UCSD-AML1 (cell line): ENCODE data around the gene SPOCK3.
"Not testable (repeated sequence)": the region's sequence is repeated elsewhere in the genome, so short reads cannot be mapped to it uniquely, and the experiment has no call there.

ENCODE experiments used
- DNase-seq: peaks from one replicate; lab custom pipeline; 2025; ENCODE audit not compliant: unreplicated experiment; lab: John Stamatoyannopoulos, UW

Gene SPOCK3

GRCh38 chr4:166968219-166968618 lies 266.1 kb downstream of the SPOCK3 start:
- DNase-seq, result not testable (repeated sequence)

- no peak for DNase-seq
These were observed 268.7 kb downstream of the SPOCK3 start for GRCh38 chr4:166965562-166965961.

DNA sequence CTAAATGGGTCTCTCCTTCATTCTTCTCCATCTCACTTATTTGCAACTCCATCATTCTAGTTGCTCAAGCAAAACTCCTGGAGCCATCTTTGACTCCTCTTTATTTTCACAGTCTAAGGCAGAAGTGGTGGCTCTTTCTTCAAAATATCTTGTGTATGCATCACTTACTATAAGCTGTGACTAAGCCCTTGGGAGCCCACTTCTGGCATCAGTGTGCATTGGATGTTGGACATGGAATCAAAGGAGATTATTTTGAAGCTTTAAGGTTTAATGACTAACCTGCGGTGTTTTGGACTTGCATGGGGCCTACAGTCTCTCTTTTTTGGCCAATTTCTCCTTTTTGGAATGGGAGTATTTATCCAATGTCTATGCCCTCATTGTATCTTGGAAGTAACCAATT lies 276.8 kb downstream of the SPOCK3 start:
- DNase-seq, result no peak

- DNase-seq, result no peak
These were observed 277.8 kb downstream of the SPOCK3 start for GRCh38 chr4:166956484-166956883.

DNA sequence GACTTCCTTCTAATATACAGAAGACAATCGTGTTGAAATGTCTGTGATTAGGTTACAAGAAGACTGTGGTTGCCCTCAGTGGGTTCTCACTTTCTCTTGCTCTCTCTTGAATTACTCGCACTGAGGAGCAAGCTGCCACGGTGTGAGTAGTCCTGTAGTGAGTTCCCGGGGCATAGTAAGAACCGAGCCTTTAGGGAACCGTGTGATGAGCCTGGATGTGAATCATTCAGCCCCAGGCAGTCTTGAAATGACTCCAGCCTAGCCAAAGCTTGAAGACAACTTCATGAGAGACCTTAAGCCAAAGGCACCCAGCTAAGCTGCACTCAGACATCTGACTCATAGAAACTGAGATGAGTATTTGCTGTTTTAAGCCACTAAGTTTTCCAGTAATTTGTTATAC lies 292.7 kb downstream of the SPOCK3 start:
- no peak for DNase-seq

- DNase-seq, result no peak
These were observed 303.8 kb downstream of the SPOCK3 start for GRCh38 chr4:166930464-166930863.

- DNase-seq, result no peak
These were observed 309.9 kb downstream of the SPOCK3 start for GRCh38 chr4:166924424-166924823.

DNA sequence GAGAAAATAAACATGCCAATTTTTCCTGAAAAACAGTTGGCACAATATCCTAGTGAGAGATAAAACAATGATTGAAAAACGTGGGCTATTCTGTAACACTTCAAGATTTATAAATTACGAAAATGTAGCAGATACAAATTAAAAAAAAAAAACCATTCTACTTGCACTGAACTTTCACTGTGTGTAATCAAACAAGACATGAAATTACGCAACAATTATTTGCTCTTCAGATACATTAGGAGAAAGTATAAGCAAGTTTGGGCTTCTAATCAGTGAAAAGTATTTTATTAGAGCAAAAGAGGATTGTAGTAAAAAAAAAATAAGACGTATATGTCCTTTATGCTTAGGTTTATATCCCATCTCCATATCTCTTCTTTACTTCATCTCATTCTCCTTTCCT lies 320.4 kb downstream of the SPOCK3 start:
- DNase-seq, result no peak

GRCh38 chr4:166903408-166903807 lies 330.9 kb downstream of the SPOCK3 start:
- no peak for DNase-seq

DNA sequence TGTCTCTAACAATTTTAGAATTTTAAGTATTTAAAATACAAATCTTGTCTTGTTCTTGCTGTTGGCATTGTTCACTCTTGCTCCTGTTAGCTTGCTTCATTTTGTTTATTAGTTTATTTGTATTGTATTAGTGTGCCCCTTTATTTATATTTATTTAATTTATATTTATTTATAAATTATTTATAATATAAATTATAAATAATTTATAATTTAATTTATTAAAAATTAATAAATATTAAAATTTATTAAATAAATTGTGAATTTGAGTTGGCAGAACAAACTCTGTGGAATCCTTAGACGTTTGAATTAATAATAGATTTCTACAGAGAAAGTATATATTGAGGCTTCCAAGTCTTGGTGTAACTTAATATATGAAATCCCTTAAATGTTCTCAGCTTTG lies 331.4 kb downstream of the SPOCK3 start:
- DNase-seq, result no peak

DNA sequence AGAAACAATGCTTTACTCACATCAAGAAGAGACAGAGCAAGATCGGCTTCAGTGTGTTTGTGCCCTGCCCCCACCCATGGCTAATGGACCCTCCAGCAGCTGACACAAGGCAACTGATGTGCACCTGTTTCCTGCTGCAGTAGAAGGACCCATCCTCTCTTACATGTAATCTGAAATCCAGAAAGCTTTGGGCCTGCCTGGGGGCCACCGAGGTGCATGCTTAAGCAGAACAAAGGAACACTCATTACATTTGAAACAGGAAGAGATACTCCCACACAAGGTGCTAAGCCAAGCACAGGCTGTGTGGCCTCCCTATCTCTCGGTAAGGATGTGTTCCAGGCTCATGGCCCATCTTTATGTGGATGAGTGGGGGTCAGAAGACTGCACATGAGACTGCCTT lies 338.0 kb downstream of the SPOCK3 start:
- DNase-seq, result no peak

DNA sequence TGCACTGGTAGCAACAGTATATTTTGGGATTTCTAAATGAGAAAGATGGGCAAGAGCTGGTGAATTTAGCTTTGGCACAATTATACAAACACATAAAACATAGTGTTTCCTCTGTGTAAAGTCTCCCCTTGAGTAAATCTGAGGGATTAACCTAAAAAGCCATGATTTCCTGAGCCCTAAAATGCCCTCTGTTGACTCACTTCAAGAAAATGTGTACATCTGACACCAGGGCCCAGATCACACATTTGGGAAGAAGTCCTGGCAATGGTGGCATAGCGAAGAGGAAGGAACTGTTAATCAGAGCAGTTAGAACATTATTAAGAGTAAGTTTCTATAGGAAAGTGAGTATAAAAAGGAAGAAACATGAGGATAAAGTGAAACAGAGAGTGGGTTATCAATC lies 338.5 kb downstream of the SPOCK3 start:
- DNase-seq, result no peak

DNA sequence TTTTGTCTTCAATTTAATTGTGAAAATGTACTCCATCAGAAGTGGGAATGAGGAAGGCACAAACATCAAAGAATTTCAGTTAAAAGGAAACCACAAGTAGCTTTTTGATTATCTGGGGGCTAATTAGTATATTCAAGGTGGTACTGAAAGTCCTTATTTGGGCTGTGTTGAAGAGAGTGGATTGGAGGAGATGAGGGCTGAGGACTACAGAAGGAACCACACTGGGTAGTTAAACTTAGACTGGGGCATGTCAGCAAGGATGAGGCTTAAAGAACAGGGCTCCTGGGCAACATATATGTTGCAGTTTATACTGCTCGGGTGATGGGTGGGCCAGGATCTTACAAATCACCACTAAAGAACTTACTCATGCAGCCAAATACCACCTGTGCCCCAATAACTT lies 346.8 kb downstream of the SPOCK3 start:
- DNase-seq, result no peak

DNA sequence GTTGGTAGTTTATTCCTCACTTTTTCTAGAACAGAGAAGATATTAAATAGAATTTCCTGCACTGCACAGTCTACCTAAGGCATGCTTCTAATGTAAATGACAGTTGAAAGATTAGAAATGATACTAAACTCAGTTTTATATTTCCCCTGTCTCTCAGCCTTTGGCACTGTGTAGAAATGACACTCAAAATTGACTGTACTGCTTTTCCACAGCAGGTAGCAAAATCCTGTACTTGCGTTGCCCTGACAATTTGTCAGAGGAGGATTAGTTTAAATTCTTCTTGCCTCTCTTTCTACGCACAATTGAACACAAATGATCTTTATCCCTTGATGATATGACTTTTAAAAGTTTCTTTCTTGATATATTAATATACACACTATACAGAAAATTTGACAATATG lies 347.6 kb downstream of the SPOCK3 start:
- no peak for DNase-seq

DNA sequence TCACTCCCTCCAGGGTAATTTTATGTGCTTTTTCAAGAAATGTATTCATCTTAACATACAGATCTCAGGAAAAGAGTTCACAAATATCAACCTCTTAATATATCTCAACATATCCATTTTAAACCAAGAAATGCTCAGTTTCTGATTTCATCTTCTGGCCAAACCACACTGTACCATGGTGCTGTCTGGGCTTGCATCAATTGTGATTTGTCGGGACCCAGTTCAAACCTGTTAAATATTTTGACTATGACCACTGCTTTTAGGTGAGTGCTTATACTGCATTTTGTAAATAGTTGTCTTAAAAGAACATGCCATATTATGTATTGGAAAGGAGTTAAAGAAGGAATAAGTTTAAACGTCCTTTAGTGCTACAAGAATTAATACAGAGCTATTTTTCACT lies 352.1 kb downstream of the SPOCK3 start:
- no peak for DNase-seq

DNA sequence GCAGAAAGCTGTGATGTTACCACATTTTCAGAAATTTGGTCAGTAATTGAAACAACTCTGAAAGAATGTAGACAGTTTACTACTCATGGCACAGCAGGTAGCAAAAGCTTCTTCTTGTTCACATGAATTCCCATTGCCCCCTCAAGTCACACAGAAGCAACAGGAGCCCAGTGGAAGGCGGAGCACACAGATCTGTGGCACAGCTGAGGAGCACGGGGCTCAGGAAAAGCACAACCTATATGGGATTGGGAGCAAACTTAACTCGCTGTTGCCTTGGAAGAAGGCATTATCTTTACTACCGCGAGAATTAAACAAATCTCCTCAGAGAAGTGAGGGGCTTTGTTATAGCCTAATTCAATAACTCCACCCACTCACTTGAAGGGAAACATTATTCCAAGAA lies 358.5 kb downstream of the SPOCK3 start:
- DNase-seq, result no peak

GRCh38 chr4:166862032-166862431 lies 372.3 kb downstream of the SPOCK3 start:
- no peak for DNase-seq

GRCh38 chr4:166850398-166850797 lies 383.9 kb downstream of the SPOCK3 start:
- DNase-seq, result not testable (repeated sequence)

DNA sequence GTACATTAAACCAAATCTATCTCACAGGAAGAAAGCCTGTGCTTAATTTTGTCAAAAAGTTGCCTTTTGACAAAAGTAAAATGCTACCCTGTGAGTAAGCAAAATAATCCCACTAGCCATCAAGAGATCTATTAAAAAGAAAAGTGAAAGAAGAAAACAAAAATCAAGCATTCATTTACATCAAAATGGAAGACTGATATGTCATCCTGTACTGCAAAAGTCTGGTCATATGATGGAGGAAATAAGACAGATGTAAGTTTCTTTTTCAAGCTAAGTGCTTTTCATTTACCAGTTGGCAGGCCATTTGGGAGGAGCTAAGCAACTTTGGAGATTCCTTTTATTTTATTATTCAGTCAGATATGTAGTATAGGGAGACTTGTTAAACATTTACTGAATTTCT lies 387.4 kb downstream of the SPOCK3 start:
- DNase-seq, result no peak

DNA sequence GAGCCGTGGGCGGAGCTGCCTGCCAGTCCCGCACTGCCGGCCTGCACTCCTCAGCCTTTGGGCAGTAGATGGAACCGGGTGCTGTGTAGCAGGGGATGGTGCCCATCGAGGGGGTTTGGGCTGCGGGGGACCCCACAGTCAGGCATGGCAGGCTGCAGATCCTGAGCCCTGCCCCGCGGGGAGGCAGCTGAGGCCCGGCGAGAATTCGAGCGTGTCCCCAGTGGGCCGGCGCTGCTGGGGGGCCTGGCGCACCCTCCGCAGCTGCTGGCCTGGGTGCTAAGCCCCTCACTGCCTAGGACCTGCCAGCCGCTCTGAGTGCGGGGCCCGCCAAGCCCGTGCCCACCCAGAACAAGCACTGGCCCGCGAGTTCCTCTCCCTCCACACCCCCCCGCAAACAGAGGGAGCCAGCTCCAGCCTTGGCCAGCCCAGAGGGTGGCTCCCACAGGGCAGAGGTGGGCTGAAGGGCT lies 391.5 kb downstream of the SPOCK3 start:
- no peak for DNase-seq

DNA sequence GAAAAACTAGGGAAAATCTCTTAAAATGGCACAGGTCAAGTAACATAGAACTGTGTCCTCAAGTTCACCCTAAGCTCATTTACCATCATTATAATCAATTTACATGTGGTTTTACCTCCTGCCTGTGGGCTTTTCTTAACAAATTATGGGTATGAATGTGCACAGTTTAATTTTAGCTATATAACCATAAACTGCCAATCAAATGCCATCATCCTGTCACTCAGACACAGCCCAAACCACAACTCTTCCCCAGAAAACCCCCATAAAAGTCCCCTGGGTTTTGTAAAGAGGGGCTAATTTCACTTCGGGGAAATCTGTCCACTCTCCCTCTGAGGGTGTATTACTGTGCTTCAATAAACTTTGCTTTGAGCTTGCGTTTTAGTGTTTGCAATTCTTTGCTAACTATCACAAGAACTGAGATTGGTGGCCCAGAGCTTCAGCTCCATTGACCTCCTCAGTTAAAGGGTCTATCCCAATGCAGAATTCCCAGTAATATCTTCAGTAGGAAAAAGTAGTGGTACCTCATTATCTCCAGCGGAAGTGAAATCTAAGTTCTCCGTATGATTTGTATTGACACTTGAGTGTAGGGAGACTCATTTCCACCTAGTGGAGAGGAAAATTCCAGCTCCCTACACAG lies 394.6 kb downstream of the SPOCK3 start:
- no peak for DNase-seq

DNA sequence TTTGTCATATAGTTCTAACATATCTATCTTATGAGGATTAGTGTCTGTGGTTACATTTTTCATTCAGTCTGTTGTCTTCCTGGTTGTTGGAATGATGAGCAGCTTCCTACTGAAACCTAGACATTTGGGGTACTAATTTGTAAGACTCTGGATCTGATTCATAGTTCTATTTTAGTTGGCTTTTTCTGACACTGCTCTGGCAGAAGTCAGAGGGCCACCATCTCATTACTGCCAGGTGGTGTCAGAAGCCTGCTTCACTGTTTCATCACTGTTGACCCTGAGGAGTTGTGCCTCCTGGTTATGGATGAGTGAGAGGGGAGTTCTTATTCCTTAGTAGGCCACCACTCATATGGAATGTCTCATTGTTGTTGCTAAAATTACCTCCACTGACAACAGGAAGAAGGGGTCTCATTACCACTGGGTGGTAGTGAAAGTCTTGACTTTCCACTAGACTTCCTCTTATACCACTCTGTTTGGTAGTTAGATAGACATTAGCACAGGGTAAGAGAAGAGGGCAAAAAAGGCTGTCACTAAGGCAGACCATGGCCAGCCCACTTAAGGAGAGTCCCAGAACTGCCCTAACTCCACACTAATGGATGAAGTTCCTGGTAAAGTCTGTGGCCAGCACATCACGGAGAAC lies 395.2 kb downstream of the SPOCK3 start:
- DNase-seq, result no peak

DNA sequence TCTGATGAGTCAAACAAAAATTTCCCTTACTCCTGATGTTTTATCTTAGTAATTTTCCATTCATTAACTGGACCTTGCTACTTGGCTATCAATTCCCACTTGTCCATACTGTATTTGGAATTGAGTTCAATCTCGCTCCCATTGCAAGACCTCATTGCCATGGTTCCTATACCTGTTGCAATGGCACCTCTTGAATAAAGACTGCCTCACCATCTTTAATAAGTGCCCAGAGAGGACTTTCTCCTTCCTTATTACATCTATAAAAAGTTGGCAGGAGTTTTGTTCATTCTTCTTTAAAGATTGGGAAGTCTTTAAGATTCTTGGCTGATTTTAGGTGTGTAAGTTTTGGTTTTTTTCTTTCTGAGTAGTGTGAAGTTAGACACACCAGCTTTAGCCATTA lies 397.4 kb downstream of the SPOCK3 start:
- DNase-seq, result no peak
